Measurements from ENCODE around the gene ZNF621.

DNA sequence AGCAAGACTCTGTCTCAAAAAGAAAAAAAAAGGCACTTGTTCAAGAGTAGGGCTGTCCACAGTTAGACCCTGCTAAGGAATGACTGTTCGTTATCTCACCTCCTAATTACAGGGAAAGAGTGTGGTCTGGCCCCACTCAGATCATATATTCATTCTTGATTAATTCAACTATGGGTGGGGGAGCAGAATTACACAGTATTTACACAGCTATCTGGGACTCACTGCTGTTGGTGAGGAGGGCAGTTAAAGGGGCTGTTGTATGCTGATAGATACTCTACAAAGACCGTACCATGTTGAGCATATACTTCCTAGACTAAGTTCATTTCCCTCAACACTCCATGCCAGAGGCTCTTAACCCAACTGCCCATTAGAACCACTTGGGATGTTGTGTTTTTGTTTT lies 22.7 kb upstream of the ZNF621 start:
- TF ChIP-seq RFX5 (IDR thresholded peaks at IDR 0.05; ENCODE audit: borderline replicate concordance, low read depth, low read length) (no peak), SP4 (IDR thresholded peaks at IDR 0.05; ENCODE audit: low read length) (no peak)
- TF ChIP-seq, protein P1, sequence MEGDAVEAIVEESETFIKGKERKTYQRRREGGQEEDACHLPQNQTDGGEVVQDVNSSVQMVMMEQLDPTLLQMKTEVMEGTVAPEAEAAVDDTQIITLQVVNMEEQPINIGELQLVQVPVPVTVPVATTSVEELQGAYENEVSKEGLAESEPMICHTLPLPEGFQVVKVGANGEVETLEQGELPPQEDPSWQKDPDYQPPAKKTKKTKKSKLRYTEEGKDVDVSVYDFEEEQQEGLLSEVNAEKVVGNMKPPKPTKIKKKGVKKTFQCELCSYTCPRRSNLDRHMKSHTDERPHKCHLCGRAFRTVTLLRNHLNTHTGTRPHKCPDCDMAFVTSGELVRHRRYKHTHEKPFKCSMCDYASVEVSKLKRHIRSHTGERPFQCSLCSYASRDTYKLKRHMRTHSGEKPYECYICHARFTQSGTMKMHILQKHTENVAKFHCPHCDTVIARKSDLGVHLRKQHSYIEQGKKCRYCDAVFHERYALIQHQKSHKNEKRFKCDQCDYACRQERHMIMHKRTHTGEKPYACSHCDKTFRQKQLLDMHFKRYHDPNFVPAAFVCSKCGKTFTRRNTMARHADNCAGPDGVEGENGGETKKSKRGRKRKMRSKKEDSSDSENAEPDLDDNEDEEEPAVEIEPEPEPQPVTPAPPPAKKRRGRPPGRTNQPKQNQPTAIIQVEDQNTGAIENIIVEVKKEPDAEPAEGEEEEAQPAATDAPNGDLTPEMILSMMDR (IDR thresholded peaks at IDR 0.05; ENCODE audit: control extremely low read depth in 1 of 3, insufficient read depth in 1 of 3, low read depth in 1 of 3, low read length in 3 of 3): no peak

Data from H1 (cell line).